HAP-1 (cell line): Measurements from ENCODE around the gene GCSH.
A peak's percentile ranks its signal among the peaks of the same experiment; 100 is the strongest.

Experiments used
- DNase-seq, 2 experiments: peaks; one replicate each; pipeline ENCODE4 v3.0.0-alpha.2; 2016 to 2020; ENCODE audit warnings: low spot score in 2 of 2
- H3K27me3 ChIP-seq: fragments of 250-450 bp; sonication (Bioruptor Pico); 2 replicates; pipeline ENCODE4 v1.5.1; 2020; ENCODE audit warnings: low read depth, mild to moderate bottlenecking, moderate library complexity
- H3K36me3 ChIP-seq: fragments of 250-450 bp; sonication (Bioruptor Pico); replicated peaks from 2 replicates; pipeline ENCODE4 v1.5.1; 2020; ENCODE audit warnings: mild to moderate bottlenecking
- H3K4me1 ChIP-seq: fragments of 250-450 bp; sonication (Bioruptor Pico); 2 replicates; pipeline ENCODE4 v1.5.1; 2020; ENCODE audit warnings: mild to moderate bottlenecking
- H3K4me3 ChIP-seq: fragments of 250-450 bp; sonication (Bioruptor Pico); 2 replicates; pipeline ENCODE4 v1.5.1; 2020; ENCODE audit warnings: mild to moderate bottlenecking, moderate library complexity
- H3K9me3 ChIP-seq: fragments of 250-450 bp; sonication (Bioruptor Pico); 2 replicates; pipeline ENCODE4 v1.5.1; 2020; ENCODE audit warnings: mild to moderate bottlenecking, moderate library complexity
- in situ Hi-C: fragments of 300-500 bp; cut with MboI; formaldehyde crosslinking; loops from 3 replicates; pipeline ENCODE4 v1.14.3; 2020; ENCODE audit warnings: low sequenced_read_pairs, inconsistent platforms, mixed read lengths

The GCSH gene

GRCh38 chr16:81095953-81096714 lies at the start of gene GCSH:
Gene GCSH, minus strand, starts transcription at chr16:81096395. Its CDS starts 117 bp downstream, at chr16:81096278.
- Histone ChIP-seq H3K4me3 (peak within 1 kb of the TSS; percentile 79), H3K36me3 (peaks cover 20% of the 10 kb centered on the region; the same call in 1 of the 2 replicates), H3K9me3 (no peaks in the 10 kb centered on the region), H3K4me1 (peaks cover 9% of the 10 kb centered on the region; the same call in 1 of the 2 replicates), H3K27me3 (no peaks in the 10 kb centered on the region)
- DNase-seq = peak; percentile 97 to 100
- in situ Hi-C loops = no loop called here

DNA sequence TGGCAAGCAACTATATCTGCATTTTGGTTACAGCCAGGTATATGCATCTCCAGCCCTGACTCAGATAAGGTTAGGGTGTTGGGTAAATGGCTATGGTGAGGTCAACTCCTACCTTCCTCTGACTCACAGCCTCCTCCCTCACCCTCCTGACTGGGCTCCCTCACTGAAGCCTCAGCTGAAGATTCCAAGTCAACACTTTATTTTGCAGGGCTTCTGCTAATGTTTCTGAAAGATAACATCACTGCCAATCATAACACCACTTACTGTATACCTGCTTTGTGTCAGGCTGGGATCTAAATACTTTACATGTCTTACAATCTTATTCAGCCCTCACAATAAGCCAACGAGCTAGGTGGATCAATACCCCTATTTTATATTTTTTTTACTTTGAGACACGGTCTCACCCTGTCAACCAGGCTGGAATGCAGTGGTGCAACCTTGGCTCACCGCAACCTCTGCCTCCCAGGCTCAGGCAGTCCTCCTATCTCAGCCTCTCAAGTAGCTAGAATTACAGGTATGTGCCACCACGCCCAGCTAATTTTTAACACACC lies 47.8 kb upstream of the GCSH start:
- Histone ChIP-seq H3K9me3 (no peaks in the 10 kb centered on the region), H3K4me1 (no peaks in the 10 kb centered on the region), H3K36me3 (no peaks in the 10 kb centered on the region), H3K4me3 (no peak overlapping the region), H3K27me3 (peaks cover 2% of the 10 kb centered on the region; the same call in 1 of the 2 replicates)
- in situ Hi-C loops = no loop called here
- DNase-seq = no peak

DNA sequence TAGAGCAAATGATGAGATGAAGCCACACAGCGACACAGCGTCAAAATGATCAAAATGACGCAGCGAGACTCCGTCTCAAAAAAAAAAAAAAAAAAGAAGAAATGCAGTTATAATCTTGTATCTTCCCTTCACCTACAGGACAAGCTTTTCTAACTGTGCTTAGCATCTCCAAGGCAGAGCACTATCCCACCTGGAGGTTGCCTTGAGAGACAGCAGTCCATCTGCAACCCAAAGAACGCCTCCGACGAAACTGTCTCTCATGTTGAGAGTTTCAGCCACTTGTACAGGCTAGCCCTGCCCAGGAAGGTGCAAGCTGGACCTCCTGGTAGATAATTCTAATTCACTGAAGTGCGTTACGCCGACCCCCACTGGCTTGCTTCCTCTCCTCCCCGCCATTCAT lies 46.7 kb upstream of the GCSH start:
- Histone ChIP-seq H3K27me3 (peaks cover 2% of the 10 kb centered on the region; the same call in 1 of the 2 replicates), H3K4me3 (no peak overlapping the region), H3K4me1 (no peaks in the 10 kb centered on the region), H3K36me3 (no peaks in the 10 kb centered on the region), H3K9me3 (no peaks in the 10 kb centered on the region)
- no peak for DNase-seq
- in situ Hi-C loops = no loop called here

- Histone ChIP-seq H3K4me1 (no peaks in the 10 kb centered on the region), H3K9me3 (no peaks in the 10 kb centered on the region), H3K4me3 (no peak overlapping the region), H3K27me3 (peaks cover 2% of the 10 kb centered on the region; the same call in 1 of the 2 replicates), H3K36me3 (no peaks in the 10 kb centered on the region)
- peak in 1 of 2 experiments; percentile 46 for DNase-seq
- in situ Hi-C loops = no loop called here
Measured at GRCh38 chr16:81140930-81141780, 45.0 kb upstream of the GCSH start.

GRCh38 chr16:81138831-81139557 lies 42.8 kb upstream of the GCSH start:
- no peaks in the 10 kb centered on the region for H3K36me3 ChIP-seq
- no peaks in the 10 kb centered on the region for H3K9me3 ChIP-seq
- H3K4me1 ChIP-seq = no peaks in the 10 kb centered on the region
- H3K27me3 ChIP-seq = no peaks in the 10 kb centered on the region
- no peak for DNase-seq
- in situ Hi-C loops = no loop called here
- no peak overlapping the region for H3K4me3 ChIP-seq

GRCh38 chr16:81137754-81138153 lies 41.6 kb upstream of the GCSH start:
- in situ Hi-C loops = no loop called here
- no peaks in the 10 kb centered on the region for H3K4me1 ChIP-seq
- no peaks in the 10 kb centered on the region for H3K9me3 ChIP-seq
- DNase-seq = no peak
- no peaks in the 10 kb centered on the region for H3K36me3 ChIP-seq
- H3K4me3 ChIP-seq = no peak overlapping the region
- H3K27me3 ChIP-seq = no peaks in the 10 kb centered on the region

- no peaks in the 10 kb centered on the region for H3K9me3 ChIP-seq
- H3K27me3 ChIP-seq = no peaks in the 10 kb centered on the region
- no peaks in the 10 kb centered on the region for H3K36me3 ChIP-seq
- no peak overlapping the region for H3K4me3 ChIP-seq
- no peaks in the 10 kb centered on the region for H3K4me1 ChIP-seq
- in situ Hi-C loops = no loop called here
- peak in 1 of 2 experiments; percentile 25 for DNase-seq
Measured at GRCh38 chr16:81136390-81137335, 40.5 kb upstream of the GCSH start.

DNA sequence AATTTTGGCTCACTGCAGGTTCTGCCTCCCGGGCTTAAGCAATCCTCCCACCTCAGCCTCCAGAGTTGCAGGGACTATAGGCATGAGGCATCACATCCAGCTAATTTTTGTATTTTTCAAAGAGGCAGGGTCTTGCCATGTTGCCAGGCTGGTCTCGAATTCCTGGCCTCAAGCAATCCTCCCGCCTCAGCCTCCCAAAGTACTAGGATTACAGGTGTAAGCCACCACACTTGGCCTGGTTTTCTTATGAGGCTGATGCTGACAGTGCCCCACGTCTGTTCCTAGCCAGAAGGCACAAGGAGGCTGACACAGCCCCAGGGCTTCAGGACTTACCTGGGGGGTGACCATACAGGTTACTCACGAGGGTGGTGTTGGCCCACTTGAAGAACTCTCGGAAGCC lies 33.9 kb upstream of the GCSH start:
- in situ Hi-C loops = no loop called here
- no peaks in the 10 kb centered on the region for H3K36me3 ChIP-seq
- peaks cover 9% of the 10 kb centered on the region; the same call in 1 of the 2 replicates for H3K27me3 ChIP-seq
- no peak for DNase-seq
- no peak overlapping the region for H3K4me3 ChIP-seq
- no peaks in the 10 kb centered on the region for H3K4me1 ChIP-seq
- H3K9me3 ChIP-seq = no peaks in the 10 kb centered on the region

DNA sequence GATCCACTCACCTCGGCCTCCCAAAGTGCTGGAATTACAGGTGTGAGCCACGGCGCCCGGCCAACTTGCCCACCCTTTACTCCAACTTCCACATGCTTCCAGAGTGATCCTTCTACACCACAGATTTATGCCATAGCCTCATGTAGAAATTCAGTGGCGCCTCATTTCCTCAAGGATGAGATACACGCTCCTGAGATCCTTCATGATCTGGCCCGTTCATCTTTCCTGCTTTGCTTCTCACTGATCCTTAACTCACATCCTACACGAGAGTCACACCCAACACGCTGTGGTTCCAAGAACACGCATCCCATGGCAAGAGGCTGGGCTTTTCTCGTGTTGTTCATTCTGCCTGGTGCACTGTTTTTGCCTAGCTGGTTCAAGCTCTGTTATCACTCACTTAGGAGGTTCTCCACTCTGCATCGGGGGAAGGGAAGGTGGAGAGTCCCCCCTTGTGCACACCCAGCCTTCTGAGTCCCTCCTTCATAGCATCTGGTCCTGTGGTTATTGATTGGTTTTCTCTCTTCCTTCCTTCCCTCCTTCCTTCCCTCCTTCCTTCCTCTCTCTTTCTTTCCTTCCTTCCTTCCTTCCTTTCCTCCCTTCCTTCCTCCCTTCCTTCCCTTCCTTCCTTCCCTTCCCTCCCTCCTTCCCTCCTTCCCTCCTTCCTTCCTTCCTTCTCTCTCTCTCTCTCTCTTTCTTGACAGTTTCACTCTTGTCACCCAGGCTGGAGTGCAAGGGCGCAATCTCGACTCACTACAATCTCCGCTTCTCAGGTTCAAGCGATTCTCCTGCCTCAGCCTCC lies 32.7 kb upstream of the GCSH start:
- H3K9me3 ChIP-seq = no peaks in the 10 kb centered on the region
- H3K36me3 ChIP-seq = no peaks in the 10 kb centered on the region
- H3K4me3 ChIP-seq = no peak overlapping the region
- H3K27me3 ChIP-seq = peaks cover 9% of the 10 kb centered on the region; the same call in 1 of the 2 replicates
- in situ Hi-C loops = no loop called here
- DNase-seq = no peak
- no peaks in the 10 kb centered on the region for H3K4me1 ChIP-seq

- no peak for DNase-seq
- Histone ChIP-seq H3K27me3 (peaks cover 9% of the 10 kb centered on the region; the same call in 1 of the 2 replicates), H3K9me3 (no peaks in the 10 kb centered on the region), H3K4me1 (no peaks in the 10 kb centered on the region), H3K4me3 (no peak overlapping the region), H3K36me3 (no peaks in the 10 kb centered on the region)
- in situ Hi-C loops = no loop called here
Measured at GRCh38 chr16:81127051-81127450, 30.9 kb upstream of the GCSH start.

- in situ Hi-C loops = no loop called here
- Histone ChIP-seq H3K4me3 (no peak overlapping the region), H3K9me3 (no peaks in the 10 kb centered on the region), H3K4me1 (no peaks in the 10 kb centered on the region), H3K36me3 (no peaks in the 10 kb centered on the region), H3K27me3 (peaks cover 2% of the 10 kb centered on the region; the same call in 1 of the 2 replicates)
- DNase-seq = no peak
Measured at GRCh38 chr16:81123092-81123852, 27.1 kb upstream of the GCSH start.
